Measurements from ENCODE around the gene SLC22A23.

The SLC22A23 gene

DNA sequence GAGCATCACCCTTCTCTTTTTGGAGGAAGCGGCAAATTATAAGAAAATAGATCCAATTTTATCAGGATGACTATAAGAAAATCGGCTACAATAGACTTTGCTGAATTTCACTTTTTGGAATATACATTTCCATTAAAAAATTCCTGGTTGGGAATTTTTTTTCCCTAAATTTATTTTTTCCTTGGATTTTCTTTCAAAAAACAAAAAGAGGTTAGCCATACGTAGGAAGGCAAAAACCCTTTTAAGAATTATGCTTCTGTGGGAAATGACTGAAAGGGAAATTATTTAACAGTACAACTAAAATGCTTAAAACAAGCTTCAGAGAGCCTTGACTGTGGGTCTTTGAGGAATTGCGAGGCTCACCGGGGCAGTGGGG, 86.9 kb downstream of the SLC22A23 start:
- FAIRE-seq (no peak), DNase-seq (ENCODE audit: insufficient read length, low spot score) (no peak)
- TF ChIP-seq, protein P1, sequence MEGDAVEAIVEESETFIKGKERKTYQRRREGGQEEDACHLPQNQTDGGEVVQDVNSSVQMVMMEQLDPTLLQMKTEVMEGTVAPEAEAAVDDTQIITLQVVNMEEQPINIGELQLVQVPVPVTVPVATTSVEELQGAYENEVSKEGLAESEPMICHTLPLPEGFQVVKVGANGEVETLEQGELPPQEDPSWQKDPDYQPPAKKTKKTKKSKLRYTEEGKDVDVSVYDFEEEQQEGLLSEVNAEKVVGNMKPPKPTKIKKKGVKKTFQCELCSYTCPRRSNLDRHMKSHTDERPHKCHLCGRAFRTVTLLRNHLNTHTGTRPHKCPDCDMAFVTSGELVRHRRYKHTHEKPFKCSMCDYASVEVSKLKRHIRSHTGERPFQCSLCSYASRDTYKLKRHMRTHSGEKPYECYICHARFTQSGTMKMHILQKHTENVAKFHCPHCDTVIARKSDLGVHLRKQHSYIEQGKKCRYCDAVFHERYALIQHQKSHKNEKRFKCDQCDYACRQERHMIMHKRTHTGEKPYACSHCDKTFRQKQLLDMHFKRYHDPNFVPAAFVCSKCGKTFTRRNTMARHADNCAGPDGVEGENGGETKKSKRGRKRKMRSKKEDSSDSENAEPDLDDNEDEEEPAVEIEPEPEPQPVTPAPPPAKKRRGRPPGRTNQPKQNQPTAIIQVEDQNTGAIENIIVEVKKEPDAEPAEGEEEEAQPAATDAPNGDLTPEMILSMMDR (IDR thresholded peaks at IDR 0.05; ENCODE audit: insufficient read depth, missing control alignments) = no peak

DNA sequence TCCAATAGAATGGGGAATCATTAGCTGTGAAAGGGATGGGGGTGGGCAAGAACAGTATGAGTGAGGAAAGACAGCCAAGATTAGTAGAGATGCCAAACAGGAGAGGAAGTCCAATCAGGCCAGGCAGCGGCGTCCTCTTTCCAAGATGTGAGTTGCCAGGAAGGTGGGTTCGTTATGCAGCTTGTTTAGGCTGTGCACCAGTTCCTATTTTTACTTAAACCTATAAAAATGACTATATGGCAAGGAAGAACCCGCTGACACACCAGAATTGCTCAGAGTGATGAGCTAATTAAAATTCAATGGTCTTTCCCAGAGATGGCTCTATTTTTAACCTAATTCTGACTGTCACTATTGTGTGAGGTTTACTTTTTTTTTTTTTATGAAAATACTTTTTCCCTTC, 88.2 kb downstream of the SLC22A23 start:
- FAIRE-seq (no peak), DNase-seq (ENCODE audit: insufficient read length, low spot score) (no peak)
- TF ChIP-seq, protein P1 (IDR thresholded peaks at IDR 0.05; ENCODE audit: insufficient read depth, missing control alignments) = no peak

DNA sequence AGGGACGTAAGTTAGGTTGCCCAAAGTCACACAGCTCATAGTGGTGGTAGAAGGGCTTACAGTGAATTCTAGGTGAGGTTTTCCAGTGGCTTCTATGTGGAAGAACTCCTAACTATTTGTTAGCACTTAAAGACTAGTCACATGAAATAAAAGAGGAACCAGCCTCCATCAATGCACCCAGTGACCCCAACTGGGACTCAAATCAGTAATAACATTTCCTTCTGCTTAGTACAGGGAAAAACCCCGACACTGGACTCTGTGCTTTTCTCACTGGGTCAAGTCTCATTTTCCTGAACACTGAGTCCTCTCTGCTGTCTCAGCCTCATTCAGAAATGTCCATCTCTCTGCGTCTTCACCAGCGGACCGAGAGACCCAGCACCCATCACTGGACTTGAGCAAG, 89.2 kb downstream of the SLC22A23 start:
- DNase-seq (ENCODE audit: insufficient read length, low spot score) (no peak), FAIRE-seq (no peak)
- TF ChIP-seq, protein P1 (IDR thresholded peaks at IDR 0.05; ENCODE audit: insufficient read depth, missing control alignments) = no peak

DNA sequence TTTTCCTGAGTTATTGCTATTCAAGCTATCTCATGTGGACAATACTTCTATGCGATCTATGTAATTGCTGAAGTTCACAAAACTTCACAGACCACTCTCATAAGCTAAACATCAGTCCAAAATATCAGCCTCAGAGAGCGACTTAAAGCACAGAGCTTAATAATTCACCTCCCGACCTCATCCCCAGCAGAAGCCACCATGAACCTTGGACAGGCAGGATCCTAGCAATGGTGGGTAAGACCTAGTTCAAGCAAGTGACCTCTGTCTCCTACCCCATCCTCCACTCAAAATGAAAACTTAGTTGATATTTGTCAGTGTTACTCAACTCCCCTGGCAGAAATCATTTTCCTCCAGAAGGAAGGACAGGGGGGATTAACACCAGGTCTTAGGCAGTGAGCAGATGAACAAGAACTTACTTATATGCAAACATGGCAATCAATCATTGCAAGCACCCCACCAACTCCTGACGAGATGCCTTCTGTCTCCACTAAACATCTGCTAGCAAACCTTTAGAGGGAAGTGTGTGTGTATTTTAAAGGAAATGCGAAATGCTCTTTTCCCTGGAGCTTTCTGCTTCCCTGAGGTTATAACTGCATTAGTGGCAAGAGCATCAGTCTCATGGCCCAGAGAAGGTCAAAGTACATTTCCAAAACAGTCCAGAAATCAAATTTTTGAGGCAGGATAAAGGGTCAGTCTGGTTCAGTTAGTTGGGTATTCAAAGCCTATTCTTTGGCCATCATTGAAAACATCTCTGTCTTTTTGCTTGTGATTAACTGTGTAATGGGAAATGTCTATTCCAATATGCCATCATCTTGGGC, 90.0 kb downstream of the SLC22A23 start:
- FAIRE-seq = no peak
- TF ChIP-seq, protein P1 (IDR thresholded peaks at IDR 0.05; ENCODE audit: insufficient read depth, missing control alignments) = no peak
- DNase-seq (ENCODE audit: insufficient read length, low spot score) = no peak

DNA sequence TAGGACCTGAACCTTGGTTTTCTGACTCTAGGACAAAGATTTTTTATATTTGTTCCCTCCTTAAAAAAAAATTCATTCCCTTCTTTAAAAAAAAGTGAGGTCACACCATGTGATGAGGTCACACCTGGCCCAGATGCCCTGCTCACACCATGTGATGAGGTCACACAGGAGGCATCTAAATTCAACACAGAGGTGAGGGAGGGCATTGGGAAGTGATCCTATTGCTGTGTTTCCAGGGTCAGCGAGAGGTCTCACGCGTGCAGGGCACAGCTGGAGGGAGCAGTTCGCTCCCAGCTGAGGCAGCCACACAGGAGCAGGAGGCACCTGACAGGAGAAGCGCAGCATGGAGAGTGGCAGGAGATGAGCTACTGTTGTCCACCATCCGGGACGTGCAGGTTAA, 92.5 kb downstream of the SLC22A23 start:
- TF ChIP-seq, protein P1 (IDR thresholded peaks at IDR 0.05; ENCODE audit: insufficient read depth, missing control alignments) = no peak
- DNase-seq (ENCODE audit: insufficient read length, low spot score) (no peak), FAIRE-seq (no peak)

DNA sequence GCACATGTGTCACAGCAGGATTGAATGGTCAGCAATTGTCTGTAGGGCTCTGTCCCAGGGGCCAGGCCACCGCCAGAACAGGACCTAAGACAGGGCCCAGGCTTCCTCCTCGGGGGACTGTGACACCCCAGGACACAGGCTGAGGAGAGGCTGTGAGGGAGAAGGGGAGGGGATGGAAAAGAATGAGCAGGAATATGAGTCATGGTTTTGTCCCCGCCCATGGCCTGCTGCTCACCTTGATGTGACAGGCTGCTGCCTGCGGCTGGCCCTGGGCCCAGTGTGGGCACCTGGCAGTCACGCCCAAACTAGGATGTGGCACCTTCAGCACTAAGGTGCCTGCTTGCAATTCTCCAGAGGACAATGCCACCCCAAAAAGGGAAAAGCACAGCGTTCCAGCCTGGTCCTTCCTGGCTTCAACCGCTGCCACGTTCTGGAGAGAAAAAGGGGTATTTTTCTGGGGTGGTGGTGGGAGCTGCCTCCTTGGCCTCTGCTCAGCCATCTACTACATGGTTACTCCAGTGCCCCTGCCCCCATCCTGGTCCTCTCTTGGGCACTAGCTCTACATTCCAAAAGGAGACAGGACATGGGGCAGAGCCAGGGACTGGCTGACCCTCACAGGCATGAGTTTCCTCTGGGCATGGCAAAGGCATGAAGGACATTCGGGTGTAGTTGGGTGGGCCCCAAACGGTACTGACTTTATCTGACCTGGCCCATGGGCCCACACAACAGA, 93.4 kb downstream of the SLC22A23 start:
- TF ChIP-seq, protein P1 (IDR thresholded peaks at IDR 0.05; ENCODE audit: insufficient read depth, missing control alignments) = no peak
- FAIRE-seq (no peak), DNase-seq (ENCODE audit: insufficient read length, low spot score) (no peak)

All from D721Med (cell line).